IPS DF 4.7 (cell line): ENCODE data around the gene TMTC2.
A peak's percentile ranks its signal among the peaks of the same experiment; 100 is the strongest.

ENCODE experiments used
- DNase-seq: peaks from one replicate; pipeline ENCODE4 v3.0.0-alpha.2; 2013; ENCODE audit warnings: low spot score; ENCODE audit errors: extremely low read depth

The TMTC2 gene

GRCh38 chr12:83005534-83006197, 319.0 kb downstream of the TMTC2 start:
- DNase-seq = no peak

GRCh38 chr12:83008703-83009102, 322.0 kb downstream of the TMTC2 start:
- DNase-seq = no peak

- no peak for DNase-seq
These were observed 323.6 kb downstream of the TMTC2 start for GRCh38 chr12:83010169-83010804.

- DNase-seq = no peak
These were observed 328.9 kb downstream of the TMTC2 start for GRCh38 chr12:83015390-83016217.

- no peak for DNase-seq
These were observed 329.6 kb downstream of the TMTC2 start for GRCh38 chr12:83016218-83016835.

- DNase-seq = no peak
These were observed 330.3 kb downstream of the TMTC2 start for GRCh38 chr12:83016991-83017390.

- no peak for DNase-seq
These were observed 331.4 kb downstream of the TMTC2 start for GRCh38 chr12:83018088-83018487.

GRCh38 chr12:83027021-83027723, 340.5 kb downstream of the TMTC2 start:
- no peak for DNase-seq

- no peak for DNase-seq
These were observed 344.5 kb downstream of the TMTC2 start for GRCh38 chr12:83031196-83031595.

- no peak for DNase-seq
These were observed 350.1 kb downstream of the TMTC2 start for GRCh38 chr12:83036847-83037246.

GRCh38 chr12:83039413-83039812, 352.7 kb downstream of the TMTC2 start:
- DNase-seq = no peak

- DNase-seq = no peak
These were observed 353.6 kb downstream of the TMTC2 start for GRCh38 chr12:83040339-83040738.

- DNase-seq = no peak
These were observed 354.3 kb downstream of the TMTC2 start for GRCh38 chr12:83040991-83041390.

- DNase-seq = peak; percentile 11
These were observed 355.9 kb downstream of the TMTC2 start for GRCh38 chr12:83042441-83043200.

- no peak for DNase-seq
These were observed 358.0 kb downstream of the TMTC2 start for GRCh38 chr12:83044736-83045135.

GRCh38 chr12:83046019-83046418, 359.3 kb downstream of the TMTC2 start:
- no peak for DNase-seq

GRCh38 chr12:83049306-83049705, 362.6 kb downstream of the TMTC2 start:
- DNase-seq = no peak

- DNase-seq = no peak
These were observed 366.3 kb downstream of the TMTC2 start for GRCh38 chr12:83052890-83053541.

- DNase-seq = no peak
These were observed 370.7 kb downstream of the TMTC2 start for GRCh38 chr12:83057436-83057835.

- DNase-seq = no peak
These were observed 372.4 kb downstream of the TMTC2 start for GRCh38 chr12:83059107-83059506.
